ENCODE data around the gene CCL8.

DNA sequence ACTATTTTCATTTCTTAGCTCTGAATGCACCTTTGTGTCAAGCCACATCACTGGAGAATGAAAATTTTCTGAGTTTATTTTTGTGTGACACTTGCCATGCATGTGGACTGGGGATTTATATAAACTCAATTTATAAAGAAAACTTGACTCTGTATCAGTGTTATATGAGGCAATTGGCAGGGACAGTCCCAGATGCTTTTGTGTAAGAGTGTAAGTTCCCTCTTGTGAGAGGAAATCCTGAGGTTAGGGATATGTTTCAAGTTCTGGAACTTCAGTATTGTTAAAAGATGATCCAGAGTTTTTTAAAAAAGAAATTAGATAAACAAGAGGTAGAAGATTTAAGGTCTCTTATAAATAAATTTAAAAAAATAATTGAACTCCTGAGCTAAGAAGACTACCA, 10.9 kb upstream of the CCL8 start:
- TF ChIP-seq, protein P1, sequence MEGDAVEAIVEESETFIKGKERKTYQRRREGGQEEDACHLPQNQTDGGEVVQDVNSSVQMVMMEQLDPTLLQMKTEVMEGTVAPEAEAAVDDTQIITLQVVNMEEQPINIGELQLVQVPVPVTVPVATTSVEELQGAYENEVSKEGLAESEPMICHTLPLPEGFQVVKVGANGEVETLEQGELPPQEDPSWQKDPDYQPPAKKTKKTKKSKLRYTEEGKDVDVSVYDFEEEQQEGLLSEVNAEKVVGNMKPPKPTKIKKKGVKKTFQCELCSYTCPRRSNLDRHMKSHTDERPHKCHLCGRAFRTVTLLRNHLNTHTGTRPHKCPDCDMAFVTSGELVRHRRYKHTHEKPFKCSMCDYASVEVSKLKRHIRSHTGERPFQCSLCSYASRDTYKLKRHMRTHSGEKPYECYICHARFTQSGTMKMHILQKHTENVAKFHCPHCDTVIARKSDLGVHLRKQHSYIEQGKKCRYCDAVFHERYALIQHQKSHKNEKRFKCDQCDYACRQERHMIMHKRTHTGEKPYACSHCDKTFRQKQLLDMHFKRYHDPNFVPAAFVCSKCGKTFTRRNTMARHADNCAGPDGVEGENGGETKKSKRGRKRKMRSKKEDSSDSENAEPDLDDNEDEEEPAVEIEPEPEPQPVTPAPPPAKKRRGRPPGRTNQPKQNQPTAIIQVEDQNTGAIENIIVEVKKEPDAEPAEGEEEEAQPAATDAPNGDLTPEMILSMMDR (IDR thresholded peaks at IDR 0.05; ENCODE audit: borderline replicate concordance, extremely low read depth, low read length, poor library complexity, severe bottlenecking), result no peak
- TF ChIP-seq EZH2 (IDR thresholded peaks at IDR 0.05; ENCODE audit: borderline replicate concordance, low read depth, low read length, severe bottlenecking), result no peak

Data from DND-41 (cell line).